ENCODE data around the gene GARIN3.

The GARIN3 gene

DNA sequence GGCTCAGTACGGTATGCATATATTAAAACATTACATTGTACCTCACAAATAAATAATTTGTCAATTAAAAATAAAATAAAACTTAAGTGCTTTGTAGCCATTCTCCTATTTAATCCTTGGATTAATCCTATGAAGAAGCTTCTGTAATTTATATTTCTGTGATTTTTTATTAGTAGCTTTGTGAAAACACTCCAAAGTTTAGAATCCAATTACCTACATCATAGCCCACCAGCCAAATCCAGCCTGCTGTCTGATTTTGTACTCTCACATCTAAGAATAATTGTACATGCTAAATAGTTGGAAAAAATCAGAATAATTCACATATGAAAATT, 33.8 kb downstream of the GARIN3 start:
- no peak for TF ChIP-seq POLR2A (IDR thresholded peaks at IDR 0.05; ENCODE audit: low read depth, low read length)
- TF ChIP-seq TAF1 (IDR thresholded peaks at IDR 0.05; ENCODE audit: borderline replicate concordance, low read depth, low read length) = no peak
- TF ChIP-seq POLR2AphosphoS5 (IDR thresholded peaks at IDR 0.05; ENCODE audit: low read depth, low read length) = no peak

GRCh38 chr5:157130925-157131324, 35.1 kb downstream of the GARIN3 start:
- TF ChIP-seq POLR2A (IDR thresholded peaks at IDR 0.05; ENCODE audit: low read depth, low read length) = no peak
- no peak for TF ChIP-seq TAF1 (IDR thresholded peaks at IDR 0.05; ENCODE audit: borderline replicate concordance, low read depth, low read length)
- TF ChIP-seq POLR2AphosphoS5 (IDR thresholded peaks at IDR 0.05; ENCODE audit: low read depth, low read length) = no peak
- FAIRE-seq = no peak

More for the DNA sequence above, 33.8 kb downstream of the GARIN3 start:
- FAIRE-seq (no peak), DNase-seq (ENCODE audit: insufficient read length) (no peak)

DNA sequence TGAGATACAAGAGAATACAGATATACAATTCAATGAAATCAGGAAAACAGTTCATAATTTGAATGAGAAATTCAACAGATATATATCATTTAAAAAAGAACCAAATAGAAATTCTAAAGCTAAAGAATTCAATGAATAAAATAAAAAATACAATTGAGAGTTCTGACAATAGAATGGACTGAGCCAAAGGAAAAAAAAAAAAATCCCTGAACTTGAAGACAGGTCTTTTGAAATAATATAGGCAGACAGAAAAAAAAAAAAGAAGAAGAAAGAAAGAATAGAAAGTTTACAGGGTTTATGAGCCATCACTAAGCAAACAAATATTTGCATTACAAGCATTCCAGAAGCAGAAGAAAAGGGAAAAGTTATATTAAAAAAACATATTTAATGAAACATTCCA, 44.4 kb downstream of the GARIN3 start:
- FAIRE-seq (no peak), DNase-seq (ENCODE audit: insufficient read length) (no peak)
- no peak for TF ChIP-seq TAF1 (IDR thresholded peaks at IDR 0.05; ENCODE audit: borderline replicate concordance, low read depth, low read length)
- no peak for TF ChIP-seq POLR2AphosphoS5 (IDR thresholded peaks at IDR 0.05; ENCODE audit: low read depth, low read length)
- no peak for TF ChIP-seq POLR2A (IDR thresholded peaks at IDR 0.05; ENCODE audit: low read depth, low read length)

More at GRCh38 chr5:157130925-157131324, 35.1 kb downstream of the GARIN3 start:
- DNase-seq (ENCODE audit: insufficient read length) = no peak

DNA sequence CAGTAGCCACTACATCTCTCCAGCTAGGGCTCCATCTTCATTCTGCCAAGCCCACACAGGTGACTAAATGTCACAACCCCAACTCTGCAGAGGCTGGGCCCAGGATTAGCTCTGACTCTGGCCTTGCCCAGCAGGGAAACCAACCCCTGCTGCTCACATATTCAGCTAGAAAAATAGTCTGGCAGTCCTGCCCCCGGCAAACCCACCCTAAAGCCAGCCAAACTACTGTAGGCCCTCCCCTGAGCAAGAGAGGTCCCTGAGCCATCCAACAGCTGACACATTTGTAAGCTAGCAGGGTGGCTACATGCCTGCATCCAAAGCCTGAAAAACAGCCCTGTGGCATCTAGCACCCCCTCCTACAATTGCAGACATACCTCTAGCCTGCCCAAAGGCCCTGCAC, 46.0 kb downstream of the GARIN3 start:
- no peak for FAIRE-seq
- DNase-seq (ENCODE audit: insufficient read length) = no peak
- TF ChIP-seq POLR2AphosphoS5 (IDR thresholded peaks at IDR 0.05; ENCODE audit: low read depth, low read length) (no peak), POLR2A (IDR thresholded peaks at IDR 0.05; ENCODE audit: low read depth, low read length) (no peak), TAF1 (IDR thresholded peaks at IDR 0.05; ENCODE audit: borderline replicate concordance, low read depth, low read length) (no peak)

DNA sequence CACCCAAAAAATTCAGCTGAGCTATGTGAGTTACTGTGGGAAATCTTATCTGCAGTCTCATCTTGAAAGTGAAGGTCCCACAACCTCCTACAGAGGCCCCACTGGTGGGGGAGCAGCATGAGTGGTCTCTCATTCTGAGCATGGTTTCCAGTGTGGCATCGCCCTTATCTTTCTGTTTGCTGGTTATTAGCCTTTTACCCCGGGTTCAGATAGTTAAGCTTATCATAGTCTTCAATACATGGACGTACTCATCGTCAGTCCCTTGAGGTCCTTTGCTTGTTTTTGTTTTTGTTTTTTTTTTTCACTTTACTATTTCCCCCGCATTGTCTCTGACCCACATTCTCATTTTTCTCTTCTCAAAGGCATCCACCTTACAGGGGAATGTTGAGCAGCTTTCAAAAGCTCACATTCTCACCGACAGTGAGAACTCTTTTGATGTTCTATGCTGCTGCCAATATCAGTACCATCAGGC, 49.5 kb downstream of the GARIN3 start:
- no peak for TF ChIP-seq POLR2A (IDR thresholded peaks at IDR 0.05; ENCODE audit: low read depth, low read length)
- no peak for TF ChIP-seq TAF1 (IDR thresholded peaks at IDR 0.05; ENCODE audit: borderline replicate concordance, low read depth, low read length)
- TF ChIP-seq POLR2AphosphoS5 (IDR thresholded peaks at IDR 0.05; ENCODE audit: low read depth, low read length) = no peak
- FAIRE-seq (peak; percentile 87), DNase-seq (ENCODE audit: insufficient read length) (peak; percentile 25)

GRCh38 chr5:157115502-157115901, 50.6 kb downstream of the GARIN3 start:
- TF ChIP-seq POLR2AphosphoS5 (IDR thresholded peaks at IDR 0.05; ENCODE audit: low read depth, low read length) = no peak
- no peak for TF ChIP-seq POLR2A (IDR thresholded peaks at IDR 0.05; ENCODE audit: low read depth, low read length)
- TF ChIP-seq TAF1 (IDR thresholded peaks at IDR 0.05; ENCODE audit: borderline replicate concordance, low read depth, low read length) = no peak
- no peak for FAIRE-seq
- no peak for DNase-seq (ENCODE audit: insufficient read length)

GRCh38 chr5:157115012-157115411, 51.1 kb downstream of the GARIN3 start:
- no peak for TF ChIP-seq POLR2AphosphoS5 (IDR thresholded peaks at IDR 0.05; ENCODE audit: low read depth, low read length)
- TF ChIP-seq TAF1 (IDR thresholded peaks at IDR 0.05; ENCODE audit: borderline replicate concordance, low read depth, low read length) = no peak
- no peak for TF ChIP-seq POLR2A (IDR thresholded peaks at IDR 0.05; ENCODE audit: low read depth, low read length)
- FAIRE-seq = no peak
- DNase-seq (ENCODE audit: insufficient read length) = no peak

- TF ChIP-seq TAF1 (IDR thresholded peaks at IDR 0.05; ENCODE audit: borderline replicate concordance, low read depth, low read length) (no peak), POLR2AphosphoS5 (IDR thresholded peaks at IDR 0.05; ENCODE audit: low read depth, low read length) (no peak), POLR2A (IDR thresholded peaks at IDR 0.05; ENCODE audit: low read depth, low read length) (no peak)
These were observed 53.1 kb downstream of the GARIN3 start for GRCh38 chr5:157113002-157113401.

More at GRCh38 chr5:157113002-157113401, 53.1 kb downstream of the GARIN3 start:
- FAIRE-seq (no peak), DNase-seq (ENCODE audit: insufficient read length) (no peak)

All from GM12892 (cell line).